LHCN-M2 (cell line): ENCODE measurements around the gene ADAMTS17. TPM values are rescaled to one million over a fixed set of nuclear protein-coding genes. Genes with fewer than 3 reads are reported as not detected.

Source experiments
- DNase-seq: peaks from one replicate; pipeline ENCODE4 v3.0.0-alpha.2; 2012; ENCODE audit warnings: low read depth
- polyA plus RNA-seq: library from polyadenylated mRNA; unstranded; fragments of >200 nt; gene quantifications from one replicate; pipeline ENCODE4 v1.2.1, GENCODE V29; 2012; ENCODE audit warnings: missing spikeins
- total RNA-seq: library from RNA; depleted of rRNA; stranded (reverse); fragments of >200 nt; gene quantifications from 2 replicates; pipeline ENCODE4 v1.2.3, GENCODE V29; 2014; rRNA removed

The ADAMTS17 gene
- 0.11 TPM in 1 of 2 replicates, not detected in the other for total RNA-seq
- polyA plus RNA-seq: 0.23 TPM

- no peak for DNase-seq
These were observed at the start of gene ADAMTS17 for GRCh38 chr15:100341750-100342560. TSS of gene ADAMTS17 (minus strand) at chr15:100341975. CDS start at chr15:100341899, 76 bp downstream.

- no peak for DNase-seq
These were observed 43.7 kb upstream of the ADAMTS17 start for GRCh38 chr15:100385300-100386050.

- no peak for DNase-seq
These were observed 42.3 kb upstream of the ADAMTS17 start for GRCh38 chr15:100384108-100384410.

GRCh38 chr15:100383302-100384107 lies 41.7 kb upstream of the ADAMTS17 start:
- DNase-seq: no peak

GRCh38 chr15:100373942-100374341 lies 32.2 kb upstream of the ADAMTS17 start:
- no peak for DNase-seq

- DNase-seq: no peak
These were observed 31.5 kb upstream of the ADAMTS17 start for GRCh38 chr15:100373120-100373896.

- no peak for DNase-seq
These were observed 31.0 kb upstream of the ADAMTS17 start for GRCh38 chr15:100372739-100373119.

- no peak for DNase-seq
These were observed 13.6 kb upstream of the ADAMTS17 start for GRCh38 chr15:100355342-100355741.

- no peak for DNase-seq
These were observed 11.7 kb upstream of the ADAMTS17 start for GRCh38 chr15:100353449-100353848.

- DNase-seq: peak; percentile 9
These were observed 8.9 kb upstream of the ADAMTS17 start for GRCh38 chr15:100350434-100351226.

- peak; percentile 56 for DNase-seq
These were observed 8.1 kb upstream of the ADAMTS17 start for GRCh38 chr15:100349696-100350433.

GRCh38 chr15:100349321-100349695 lies 7.5 kb upstream of the ADAMTS17 start:
- DNase-seq: no peak

- no peak for DNase-seq
These were observed 6.8 kb upstream of the ADAMTS17 start for GRCh38 chr15:100348578-100348977.

GRCh38 chr15:100346866-100347512 lies 5.2 kb upstream of the ADAMTS17 start:
- no peak for DNase-seq

GRCh38 chr15:100345438-100345837 lies 3.7 kb upstream of the ADAMTS17 start:
- no peak for DNase-seq

GRCh38 chr15:100343251-100343650 lies 1.5 kb upstream of the ADAMTS17 start:
- DNase-seq: no peak

- no peak for DNase-seq
These were observed 481 bp downstream of the ADAMTS17 start for GRCh38 chr15:100341239-100341749.

GRCh38 chr15:100340721-100341238 lies 995 bp downstream of the ADAMTS17 start:
- DNase-seq: no peak

GRCh38 chr15:100339999-100340398 lies 1.8 kb downstream of the ADAMTS17 start:
- no peak for DNase-seq
